K562 (cell line): ENCODE results near the gene INTS1. TPM values are rescaled to one million over a fixed set of nuclear protein-coding genes. Genes with fewer than 3 reads are reported as not detected.

ENCODE experiments used
- ATAC-seq: fragments of 200-7000 bp; cut with Tn5 transposase; 3 replicates; pipeline ENCODE4 v1.9.1; 2020; ENCODE audit warnings: moderate library complexity
- BruUV-seq: library from RNA; stranded (reverse); fragments of 400-500 nt; replicated peaks from 2 replicates; lab custom pipeline; 2021; lab: Mats Ljungman, UMichigan
- CTCF ChIA-PET: fragments of 300-600 bp; formaldehyde crosslinking; extraction: SDS; loops from one replicate; lab custom pipeline; 2021; ENCODE audit warnings: low intra/inter-chr PET ratio; lab: Yijun Ruan, JAX
- POLR2A ChIA-PET: fragments of 300-600, 350-650 bp; sonication (Branson Sonifier 250); formaldehyde crosslinking; extraction: SDS; loops from one replicate; lab custom pipeline; 2021; ENCODE audit warnings: antibody characterized with exemption, inconsistent platforms; lab: Yijun Ruan, JAX
- DNase-seq, 4 experiments: peaks; one replicate each; pipeline versions ENCODE4 v3.0.0 to v3.0.0-alpha.2; 2011 to 2018; ENCODE audit warnings: low spot score in 3 of 4, mixed read lengths in 3 of 4; ENCODE audit errors: extremely low read depth in 1 of 4
- FAIRE-seq: peaks from 2 replicates; lab custom pipeline; 2011; peaks lifted over from hg19 to GRCh38; lab: Jason Lieb, UNC
- H2AFZ ChIP-seq: 2 replicates; pipeline ENCODE4 v1.6.0; 2011; ENCODE audit warnings: low read depth, low read length, control low read depth, inconsistent platforms
- H3K27ac ChIP-seq: fragments of 200-600 bp; 3 replicates; pipeline ENCODE4 v1.8.0; 2011; ENCODE audit warnings: low read depth, mild to moderate bottlenecking, control low read depth, inconsistent platforms, low read length, moderate library complexity, mixed read lengths; ENCODE audit errors: extremely low read depth
- H3K27me3 ChIP-seq, 2 experiments: fragments of 300-600 bp in 1 of 2; 2 replicates in 1 of 2; 3 replicates in 1 of 2; pipeline versions ENCODE4 v1.6.0 to v1.8.0; 2011; ENCODE audit warnings: inconsistent platforms in 2 of 2, low read length in 2 of 2, mild to moderate bottlenecking in 1 of 2, mixed read lengths in 1 of 2, moderate library complexity in 1 of 2; ENCODE audit not compliant: control insufficient read depth in 2 of 2, insufficient read depth in 2 of 2
- H3K36me3 ChIP-seq: fragments of 300-600 bp; 3 replicates; pipeline ENCODE4 v1.8.0; 2011; ENCODE audit warnings: mild to moderate bottlenecking, low read length, inconsistent platforms; ENCODE audit not compliant: control insufficient read depth, insufficient read depth
- H3K4me1 ChIP-seq, 2 experiments: fragments of 200-600 bp in 1 of 2; replicated peaks in 1 of 2; 2 replicates in 1 of 2; 3 replicates in 1 of 2; pipeline versions ENCODE4 v1.5.1 to v1.8.0; 2011; ENCODE audit warnings: inconsistent platforms in 2 of 2, low read length in 2 of 2, mild to moderate bottlenecking in 1 of 2, mixed read lengths in 1 of 2, moderate library complexity in 1 of 2; ENCODE audit not compliant: control insufficient read depth in 2 of 2, insufficient read depth in 2 of 2
- H3K4me2 ChIP-seq: 2 replicates; pipeline ENCODE4 v1.6.1; 2011; ENCODE audit warnings: low read length, control low read depth, inconsistent platforms, mixed read lengths; ENCODE audit not compliant: insufficient read depth
- H3K4me3 ChIP-seq: fragments of 200-600 bp; sonication (generic), shearing (Covaris generic); 2 replicates; pipeline ENCODE4 v1.5.1; 2016; ENCODE audit warnings: control low read depth, inconsistent platforms
- H3K79me2 ChIP-seq: fragments of 200-600 bp; 3 replicates; pipeline ENCODE4 v1.8.0; 2011; ENCODE audit warnings: low read length, inconsistent platforms; ENCODE audit not compliant: control insufficient read depth, insufficient read depth
- H3K9ac ChIP-seq, 2 experiments: 2 replicates each; pipeline versions ENCODE4 v1.6.0 to v1.6.1; 2011; ENCODE audit warnings: low read depth in 2 of 2, low read length in 2 of 2, control low read depth in 1 of 2, inconsistent platforms in 1 of 2, mild to moderate bottlenecking in 1 of 2, mixed read lengths in 1 of 2; ENCODE audit not compliant: insufficient read depth in 1 of 2
- H3K9me1 ChIP-seq: one replicate; pipeline ENCODE4 v1.6.0; 2011; ENCODE audit warnings: inconsistent platforms, mild to moderate bottlenecking, low read length, moderate library complexity; ENCODE audit not compliant: control insufficient read depth, insufficient read depth
- H3K9me3 ChIP-seq: replicated peaks from 2 replicates; pipeline ENCODE4 v1.5.1; 2011; ENCODE audit warnings: low read depth, low read length, inconsistent platforms; ENCODE audit not compliant: control insufficient read depth, insufficient read depth
- H4K20me1 ChIP-seq: replicated peaks from 2 replicates; pipeline ENCODE4 v1.6.1; 2011; ENCODE audit warnings: low read length, inconsistent platforms, mixed read lengths; ENCODE audit not compliant: control insufficient read depth, insufficient read depth
- BCLAF1 ChIP-seq, 2 experiments: fragments of 450-650 bp in 1 of 2; IDR thresholded peaks; 2 replicates each; pipeline ENCODE4 v1.6.1; 2011 to 2017; ENCODE audit warnings: low read depth in 2 of 2, antibody characterized with exemption in 1 of 2, borderline replicate concordance in 1 of 2, low read length in 1 of 2, mild to moderate bottlenecking in 1 of 2, mixed read lengths in 1 of 2; ENCODE audit not compliant: control insufficient read depth in 1 of 2
- BHLHE40 ChIP-seq: IDR thresholded peaks from 2 replicates; pipeline ENCODE4 v1.6.1; 2011; ENCODE audit warnings: low read length, improper control_type of control experiment
- E2F3 ChIP-seq: fragments of 250-450 bp; sonication (Bioruptor Pico); IDR thresholded peaks from 2 replicates; pipeline ENCODE4 v1.4.0; 2020; ENCODE audit warnings: mild to moderate bottlenecking
- HDAC1 ChIP-seq, 2 experiments: fragments of 450-650 bp; IDR thresholded peaks; 2 replicates each; pipeline ENCODE4 v1.6.1; 2016 to 2017; ENCODE audit warnings: inconsistent platforms in 1 of 2, mild to moderate bottlenecking in 1 of 2, moderate library complexity in 1 of 2
- L3MBTL2 ChIP-seq: fragments of 450-650 bp; IDR thresholded peaks from 2 replicates; pipeline ENCODE4 v1.6.1; 2016; ENCODE audit warnings: mild to moderate bottlenecking, moderate library complexity
- MNT ChIP-seq, 2 experiments: fragments of 450-650 bp; conservative IDR thresholded peaks; 2 replicates each; pipeline ENCODE4 v1.6.1; 2017; ENCODE audit warnings: mild to moderate bottlenecking in 2 of 2, moderate library complexity in 2 of 2
- NR2C2 ChIP-seq, 2 experiments: fragments of 200-800 bp in 1 of 2; sonication (Bioruptor generic) in 1 of 2; sonication (generic) in 1 of 2; formaldehyde crosslinking in 1 of 2; IDR thresholded peaks; 2 replicates each; pipeline versions ENCODE4 v1.6.1 to v1.8.0; 2016 to 2022; ENCODE audit warnings: mild to moderate bottlenecking in 1 of 2, missing compliant biosample characterization in 1 of 2, missing genetic modification characterization in 1 of 2, missing genetic modification reagents in 1 of 2
- POLR2G ChIP-seq: fragments of 200-400 bp; formaldehyde crosslinking; IDR thresholded peaks from 2 replicates; pipeline ENCODE4 v1.6.1; 2017; ENCODE audit warnings: low read depth, mild to moderate bottlenecking, antibody characterized with exemption, low read length, moderate library complexity
- RBBP5 ChIP-seq: fragments of 200-600 bp; sonication (generic); IDR thresholded peaks from 2 replicates; pipeline ENCODE4 v1.6.1; 2012; ENCODE audit warnings: borderline replicate concordance, mild to moderate bottlenecking, low read length, control low read depth, inconsistent platforms; ENCODE audit not compliant: insufficient read depth, poor library complexity, severe bottlenecking
- RBFOX2 ChIP-seq: fragments of 200-400 bp; formaldehyde crosslinking; IDR thresholded peaks from 2 replicates; pipeline ENCODE4 v1.6.1; 2017; ENCODE audit warnings: low read depth, mild to moderate bottlenecking, low read length, moderate library complexity
- SMAD1 ChIP-seq: fragments of 150-350 bp; IDR thresholded peaks from 2 replicates; pipeline ENCODE4 v1.6.1; 2014; ENCODE audit warnings: low read length, low read depth; ENCODE audit not compliant: partially characterized antibody
- USF1 ChIP-seq: sonication (generic); formaldehyde crosslinking; IDR thresholded peaks from 2 replicates; pipeline ENCODE4 v1.9.0; 2022; ENCODE audit warnings: mild to moderate bottlenecking, missing genetic modification reagents
- WGBS: fragments of 100-300 bp; shearing (Covaris generic); methylation state at CpG from one replicate; pipeline ENCODE4 v1.1.6; 2016; ENCODE audit warnings: low coverage, mixed read lengths; ENCODE audit not compliant: insufficient coverage; ENCODE audit errors: missing lambda C conversion rate; 5-methylcytosine and 5-hydroxymethylcytosine counted together
- in situ Hi-C: fragments of 300-500 bp; cut with MboI; formaldehyde crosslinking; loops from 4 replicates; pipeline ENCODE4 v1.15.0; 2018; ENCODE audit warnings: inconsistent platforms, mixed read lengths
- intact Hi-C: fragments of 100-400 bp; cut with micrococcal nuclease; formaldehyde crosslinking; loops from 2 replicates; pipeline ENCODE4 v1.14.2; 2022
- polyA plus RNA-seq, 8 experiments: library from polyadenylated mRNA; depleted of rRNA in 4 of 8; stranded (reverse) in 5 of 8; unstranded in 3 of 8; fragments of >200 nt; fragmentation: Nextera tagmentation in 2 of 8; fragmentation: Illumina TruSeq in 1 of 8; extraction: Ambion mirVana in 2 of 8; extraction: Trizol in 1 of 8; gene quantifications; 2 replicates each; pipeline versions ENCODE4 v1.2.1 to v1.2.3, GENCODE V29; 2011 to 2014; ENCODE audit warnings: inconsistent platforms in 1 of 8, missing spikeins in 1 of 8
- total RNA-seq, 7 experiments: library from RNA; depleted of rRNA in 6 of 7; stranded (reverse); fragments of >200 nt in 6 of 7; fragmentation: Illumina TruSeq in 2 of 7; extraction: Trizol in 2 of 7; gene quantifications; 2 replicates each; pipeline versions ENCODE4 v1.2.1 to v1.2.3, GENCODE V29; 2011 to 2021; ENCODE audit warnings: low replicate concordance in 1 of 7

Gene INTS1
- total and polyA plus RNA-seq, 9 of the 15 experiments (the other 6 are each of a cell fraction or from before 2014, with no cell fraction given), result 0.34 to 119 (median 18.5) TPM

- Histone ChIP-seq H2AFZ (no peak overlapping the region), H3K4me3 (peak overlapping the region; percentile 54), H3K9me1 (peaks cover 3% of the 10 kb centered on the region), H3K79me2 (peaks cover 51% of the 10 kb centered on the region), H3K9ac (peak overlapping the region; percentile 65 to 95), H4K20me1 (peaks cover 35% of the 10 kb centered on the region), H3K9me3 (no peaks in the 10 kb centered on the region), H3K27ac (peak overlapping the region; percentile 59), H3K4me2 (peak overlapping the region; percentile 55), H3K36me3 (peaks cover 16% of the 10 kb centered on the region; the same call in 2 of the 3 replicates), H3K4me1 (peaks cover 34 to 67% of the 10 kb centered on the region in 2 experiments), H3K27me3 (peaks cover 8 to 9% of the 10 kb centered on the region in 2 experiments; a peak in 4 of 5 replicates)
- BruUV-seq, result no TSS peak
- intact Hi-C loops, result no loop called here
- ATAC-seq (peak; percentile 7), FAIRE-seq (peak; percentile 72), DNase-seq (peak in 2 of 4 experiments; percentile 35 to 42)
- POLR2A ChIA-PET, result interaction anchor here (0.6 to 1.2 kb wide), 4 partner anchors 18 to 549 kb away, joined by 3 to 4 read pairs (median 3); no protein-coding TSS in a partner anchor
- in situ Hi-C loops, result no loop called here
- WGBS, result 9% methylated on average over 24 of the region's 55 CpGs
- CTCF ChIA-PET, result interaction anchor here (0.5 kb wide), 1 partner anchor 27 kb away, joined by 3 read pairs; no protein-coding TSS in a partner anchor
- TF ChIP-seq USF1 (CRISPR knock-in tag) (0 out of 2 replicates have a peak, but pooled peaks have one; percentile 44), POLR2G (peak; percentile 46; the same call in 1 of the 2 replicates), HDAC1 (IDR thresholded peaks at IDR 0.05) (peak in 1 of 2 experiments; percentile 16; a peak in 1 of 4 replicates), RBFOX2 (peak; percentile 73), L3MBTL2 (peak; percentile 68), SMAD1 (no peak), NR2C2 (CRISPR knock-in tag; IDR thresholded peaks at IDR 0.05) (0 out of 2 replicates have a peak, but pooled peaks have one; percentile 30), NR2C2 (tag; IDR thresholded peaks at IDR 0.05) (no peak), MNT (conservative IDR thresholded peaks at IDR 0.05) (peak in 1 of 2 experiments; percentile 43; a peak in 1 of 4 replicates), BHLHE40 (peak; percentile 57; the same call in 1 of the 2 replicates), BCLAF1 (IDR thresholded peaks at IDR 0.05; ENCODE audit: borderline replicate concordance in 1 of 2, control insufficient read depth in 1 of 2, low read depth in 2 of 2, low read length in 1 of 2) (no peak), E2F3 (CRISPR knock-in tag) (no peak), RBBP5 (peak; percentile 53)
Measured at GRCh38 chr7:1531263-1531978, 27.2 kb upstream of the INTS1 start.
